Nephron (organoid): ENCODE measurements around the gene TJAP1.
A peak's percentile ranks its signal among the peaks of the same experiment; 100 is the strongest.

Experiments used
- H3K27ac Mint-ChIP-seq, 3 experiments: 2 replicates each; pipeline ENCODE4 v1.8.0; 2020; ENCODE audit warnings: mixed read lengths in 3 of 3, mild to moderate bottlenecking in 2 of 3, moderate library complexity in 1 of 3
- H3K27me3 Mint-ChIP-seq: 2 replicates; pipeline ENCODE4 v1.8.0; 2021; ENCODE audit warnings: low read depth, mild to moderate bottlenecking, moderate library complexity, mixed read lengths
- H3K36me3 Mint-ChIP-seq: 2 replicates; pipeline ENCODE4 v1.8.0; 2020; ENCODE audit warnings: low read depth, mixed read lengths
- H3K4me1 Mint-ChIP-seq: 2 replicates; pipeline ENCODE4 v1.8.0; 2020; ENCODE audit warnings: mixed read lengths
- H3K4me3 Mint-ChIP-seq, 3 experiments: 2 replicates each; pipeline ENCODE4 v1.8.0; 2020; ENCODE audit warnings: mild to moderate bottlenecking in 3 of 3, mixed read lengths in 3 of 3, moderate library complexity in 2 of 3
- H3K9me3 Mint-ChIP-seq: 2 replicates; pipeline ENCODE4 v1.8.0; 2020; ENCODE audit warnings: mixed read lengths
- TF ChIP-seq, protein P1 (sequence below), 3 experiments: fragments of 200-600 bp; sonication (generic); IDR thresholded peaks; one replicate each; pipeline ENCODE4 v1.5.0; 2021; ENCODE audit warnings: antibody characterized with exemption in 3 of 3; ENCODE audit not compliant: unreplicated experiment in 3 of 3

TJAP1 gene

GRCh38 chr6:43450699-43451131, 26.7 kb upstream of the TJAP1 start:
- Mint-ChIP-seq H3K27ac (no peak overlapping the region), H3K9me3 (no peaks in the 10 kb centered on the region), H3K4me1 (peaks cover 2% of the 10 kb centered on the region), H3K36me3 (peaks cover 32% of the 10 kb centered on the region), H3K4me3 (no peak overlapping the region), H3K27me3 (peaks cover 19% of the 10 kb centered on the region)
- TF ChIP-seq, protein P1, sequence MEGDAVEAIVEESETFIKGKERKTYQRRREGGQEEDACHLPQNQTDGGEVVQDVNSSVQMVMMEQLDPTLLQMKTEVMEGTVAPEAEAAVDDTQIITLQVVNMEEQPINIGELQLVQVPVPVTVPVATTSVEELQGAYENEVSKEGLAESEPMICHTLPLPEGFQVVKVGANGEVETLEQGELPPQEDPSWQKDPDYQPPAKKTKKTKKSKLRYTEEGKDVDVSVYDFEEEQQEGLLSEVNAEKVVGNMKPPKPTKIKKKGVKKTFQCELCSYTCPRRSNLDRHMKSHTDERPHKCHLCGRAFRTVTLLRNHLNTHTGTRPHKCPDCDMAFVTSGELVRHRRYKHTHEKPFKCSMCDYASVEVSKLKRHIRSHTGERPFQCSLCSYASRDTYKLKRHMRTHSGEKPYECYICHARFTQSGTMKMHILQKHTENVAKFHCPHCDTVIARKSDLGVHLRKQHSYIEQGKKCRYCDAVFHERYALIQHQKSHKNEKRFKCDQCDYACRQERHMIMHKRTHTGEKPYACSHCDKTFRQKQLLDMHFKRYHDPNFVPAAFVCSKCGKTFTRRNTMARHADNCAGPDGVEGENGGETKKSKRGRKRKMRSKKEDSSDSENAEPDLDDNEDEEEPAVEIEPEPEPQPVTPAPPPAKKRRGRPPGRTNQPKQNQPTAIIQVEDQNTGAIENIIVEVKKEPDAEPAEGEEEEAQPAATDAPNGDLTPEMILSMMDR (IDR thresholded peaks at IDR 0.05; ENCODE audit: unreplicated experiment in 3 of 3): no peak

DNA sequence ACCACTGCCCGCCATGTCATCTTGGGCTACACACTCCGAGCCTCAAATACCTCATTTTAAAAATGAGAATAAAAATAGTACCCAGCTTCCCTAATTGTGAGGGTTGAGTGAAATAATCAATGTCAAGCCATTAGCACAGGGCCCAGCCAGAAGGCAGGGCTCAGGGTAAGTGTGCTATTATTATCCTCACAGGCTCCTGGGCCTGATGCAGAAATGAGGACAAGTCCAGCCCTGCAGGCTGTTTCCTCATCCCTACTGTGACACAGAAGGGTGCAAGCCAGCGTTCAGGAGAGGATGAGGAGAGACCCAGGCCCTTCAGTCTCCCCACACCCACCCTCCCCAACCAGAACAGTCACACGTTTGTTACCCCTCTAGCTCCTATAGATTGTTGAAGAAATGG, 26.0 kb upstream of the TJAP1 start:
- Mint-ChIP-seq H3K27me3 (peaks cover 25% of the 10 kb centered on the region), H3K4me3 (no peak overlapping the region), H3K36me3 (peaks cover 32% of the 10 kb centered on the region), H3K4me1 (peaks cover 6% of the 10 kb centered on the region), H3K9me3 (no peaks in the 10 kb centered on the region), H3K27ac (no peak overlapping the region)
- TF ChIP-seq, protein P1 (IDR thresholded peaks at IDR 0.05; ENCODE audit: unreplicated experiment in 3 of 3): no peak

GRCh38 chr6:43451939-43452338, 25.4 kb upstream of the TJAP1 start:
- Mint-ChIP-seq H3K27me3 (peaks cover 31% of the 10 kb centered on the region), H3K9me3 (no peaks in the 10 kb centered on the region), H3K36me3 (peaks cover 32% of the 10 kb centered on the region), H3K4me1 (peaks cover 10% of the 10 kb centered on the region), H3K4me3 (no peak overlapping the region), H3K27ac (no peak overlapping the region)
- TF ChIP-seq, protein P1 (IDR thresholded peaks at IDR 0.05; ENCODE audit: unreplicated experiment in 3 of 3): no peak

GRCh38 chr6:43452896-43453295, 24.5 kb upstream of the TJAP1 start:
- peaks cover 39% of the 10 kb centered on the region for H3K27me3 Mint-ChIP-seq
- no peaks in the 10 kb centered on the region for H3K9me3 Mint-ChIP-seq
- TF ChIP-seq, protein P1 (IDR thresholded peaks at IDR 0.05; ENCODE audit: unreplicated experiment in 3 of 3): no peak
- H3K4me1 Mint-ChIP-seq: peaks cover 12% of the 10 kb centered on the region
- H3K27ac Mint-ChIP-seq: no peak overlapping the region
- peaks cover 24% of the 10 kb centered on the region for H3K36me3 Mint-ChIP-seq
- H3K4me3 Mint-ChIP-seq: peak overlapping the region in 1 of 3 experiments; percentile 87

GRCh38 chr6:43453831-43454230, 23.5 kb upstream of the TJAP1 start:
- TF ChIP-seq, protein P1 (IDR thresholded peaks at IDR 0.05; ENCODE audit: unreplicated experiment in 3 of 3): no peak
- no peaks in the 10 kb centered on the region for H3K9me3 Mint-ChIP-seq
- H3K27me3 Mint-ChIP-seq: peaks cover 39% of the 10 kb centered on the region
- H3K36me3 Mint-ChIP-seq: peaks cover 19% of the 10 kb centered on the region
- H3K4me3 Mint-ChIP-seq: peak overlapping the region; percentile 63 to 87 (median 76)
- H3K27ac Mint-ChIP-seq: no peak overlapping the region
- H3K4me1 Mint-ChIP-seq: peaks cover 12% of the 10 kb centered on the region

DNA sequence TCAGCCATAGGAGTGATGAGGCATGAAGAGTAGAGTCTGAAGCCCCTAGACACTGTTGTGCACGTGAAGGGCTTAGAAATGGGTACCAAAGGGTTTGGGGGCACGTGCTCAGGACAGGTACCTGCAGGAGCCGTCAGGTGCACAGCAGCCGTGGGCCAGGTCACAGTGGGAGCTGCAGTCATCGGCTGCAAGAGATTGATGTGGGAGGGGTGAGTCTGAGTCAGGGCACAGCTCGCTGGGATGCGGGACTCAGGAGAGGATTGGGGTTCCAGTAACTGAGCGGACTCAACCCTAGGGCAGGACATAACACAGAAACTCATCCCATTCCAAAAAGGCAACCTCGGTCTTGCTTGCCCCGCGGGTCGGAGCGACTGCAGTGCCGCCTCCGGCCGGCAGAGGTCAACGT, 23.1 kb upstream of the TJAP1 start:
- TF ChIP-seq, protein P1 (IDR thresholded peaks at IDR 0.05; ENCODE audit: unreplicated experiment in 3 of 3): peak; percentile 89 to 93 (median 91)
- peaks cover 39% of the 10 kb centered on the region for H3K27me3 Mint-ChIP-seq
- no peak overlapping the region for H3K27ac Mint-ChIP-seq
- no peaks in the 10 kb centered on the region for H3K9me3 Mint-ChIP-seq
- H3K4me3 Mint-ChIP-seq: peak overlapping the region; percentile 63 to 87 (median 76)
- H3K36me3 Mint-ChIP-seq: peaks cover 16% of the 10 kb centered on the region
- H3K4me1 Mint-ChIP-seq: peaks cover 12% of the 10 kb centered on the region
